GM21786 (cell line): Measurements from ENCODE around the gene EXOSC3.
A peak's percentile ranks its signal among the peaks of the same experiment; 100 is the strongest.
"Not testable (repeated sequence)": the region's sequence is repeated elsewhere in the genome, so short reads cannot be mapped to it uniquely, and the experiment has no call there.

Source experiments
- ATAC-seq: cut with Tn5 transposase; IDR thresholded peaks from one replicate; pipeline ENCODE4 v1.9.1; 2021; ENCODE audit not compliant: unreplicated experiment

The EXOSC3 gene

GRCh38 chr9:37784616-37785483 is at the start of gene EXOSC3:
EXOSC3 (minus strand) TSS chr9:37785064; CDS start chr9:37785044, 20 bp downstream.
- ATAC-seq = peak; percentile 96

GRCh38 chr9:37827483-37828165 is 42.8 kb upstream of the EXOSC3 start:
- ATAC-seq = no peak

- ATAC-seq = not testable (repeated sequence)
Observed at GRCh38 chr9:37825174-37825573, 40.3 kb upstream of the EXOSC3 start.

GRCh38 chr9:37820142-37820541 is 35.3 kb upstream of the EXOSC3 start:
- no peak for ATAC-seq

GRCh38 chr9:37818849-37819248 is 34.0 kb upstream of the EXOSC3 start:
- ATAC-seq = no peak

GRCh38 chr9:37812773-37813379 is 28.0 kb upstream of the EXOSC3 start:
- no peak for ATAC-seq

- ATAC-seq = no peak
Observed at GRCh38 chr9:37811906-37812476, 27.1 kb upstream of the EXOSC3 start.

GRCh38 chr9:37809676-37810075 is 24.8 kb upstream of the EXOSC3 start:
- ATAC-seq = not testable (repeated sequence)

- ATAC-seq = no peak
Observed at GRCh38 chr9:37806271-37806670, 21.4 kb upstream of the EXOSC3 start.

GRCh38 chr9:37801959-37802711 is 17.3 kb upstream of the EXOSC3 start:
- ATAC-seq = no peak

- ATAC-seq = peak; percentile 31
Observed at GRCh38 chr9:37801287-37801850, 16.5 kb upstream of the EXOSC3 start.

- ATAC-seq = peak; percentile 57
Observed at GRCh38 chr9:37800631-37801286, 15.9 kb upstream of the EXOSC3 start, which contains the start of gene DCAF10. DCAF10 (plus strand) TSS chr9:37800797; CDS start chr9:37800867, 70 bp downstream.

GRCh38 chr9:37798677-37799076 is 13.8 kb upstream of the EXOSC3 start:
- no peak for ATAC-seq

GRCh38 chr9:37796232-37796631 is 11.4 kb upstream of the EXOSC3 start:
- ATAC-seq = no peak

- ATAC-seq = no peak
Observed at GRCh38 chr9:37792122-37792521, 7.3 kb upstream of the EXOSC3 start.

- ATAC-seq = no peak
Observed at GRCh38 chr9:37790096-37790495, 5.2 kb upstream of the EXOSC3 start.

GRCh38 chr9:37788332-37788731 is 3.5 kb upstream of the EXOSC3 start:
- ATAC-seq = no peak

GRCh38 chr9:37787059-37787458 is 2.2 kb upstream of the EXOSC3 start:
- no peak for ATAC-seq

- no peak for ATAC-seq
Observed at GRCh38 chr9:37784291-37784615, 611 bp downstream of the EXOSC3 start.

GRCh38 chr9:37778534-37778933 is 6.3 kb downstream of the EXOSC3 start:
- ATAC-seq = no peak
